Gastroesophageal sphincter (tissue), 3 donors: ENCODE measurements around the gene AGBL1.

Experiments used
- CTCF ChIP-seq, 4 experiments: fragments of 200-600 bp in 2 of 4; fragments of 450-650 bp in 2 of 4; sonication (generic) in 1 of 4; IDR thresholded peaks; one replicate each; pipeline ENCODE4 v1.5.1; 2017 to 2019; ENCODE audit warnings: antibody characterized with exemption in 4 of 4, mild to moderate bottlenecking in 2 of 4, moderate library complexity in 2 of 4
- EP300 ChIP-seq: sonication (generic); formaldehyde crosslinking; IDR thresholded peaks from one replicate; pipeline ENCODE4 v1.6.1; 2017; ENCODE audit warnings: antibody characterized with exemption, mild to moderate bottlenecking
- POLR2A ChIP-seq, 2 donors: fragments of 450-650 bp; IDR thresholded peaks; one replicate each; pipeline ENCODE4 v1.6.1; 2017; ENCODE audit warnings: antibody characterized with exemption in 2 of 2, mild to moderate bottlenecking in 2 of 2, moderate library complexity in 1 of 2
- POLR2AphosphoS5 ChIP-seq: sonication (generic); formaldehyde crosslinking; IDR thresholded peaks from one replicate; pipeline ENCODE4 v1.6.1; 2017; ENCODE audit warnings: antibody characterized with exemption

- TF ChIP-seq CTCF (IDR thresholded peaks at IDR 0.05) (no peak), POLR2AphosphoS5 (no peak), POLR2A (IDR thresholded peaks at IDR 0.05) (no peak), EP300 (no peak)
Measured at GRCh38 chr15:87047203-87047965, 967.7 kb downstream of the AGBL1 start.
